HepG2 (cell line): ENCODE results near the gene RABGAP1. TPM values are rescaled to one million over a fixed set of nuclear protein-coding genes. Genes with fewer than 3 reads are reported as not detected.
A peak's percentile ranks its signal among the peaks of the same experiment; 100 is the strongest.

Experiments used
- CEBPZ ChIP-seq: IDR thresholded peaks from 2 replicates; pipeline ENCODE4 v1.6.1; 2012; ENCODE audit warnings: low read length, improper control_type of control experiment
- EEA1 ChIP-seq: sonication (generic); formaldehyde crosslinking; IDR thresholded peaks from 2 replicates; pipeline ENCODE4 v1.5.1; 2020; ENCODE audit warnings: mild to moderate bottlenecking, missing genetic modification reagents, borderline replicate concordance
- FOXA1 ChIP-seq, 2 experiments: fragments of 450-650 bp in 1 of 2; sonication (generic) in 1 of 2; formaldehyde crosslinking in 1 of 2; IDR thresholded peaks; 2 replicates each; pipeline versions ENCODE4 v1.4.0 to v1.6.1; 2016 to 2020; ENCODE audit warnings: missing genetic modification reagents in 1 of 2
- FOXA3 ChIP-seq: IDR thresholded peaks from 2 replicates; pipeline ENCODE4 v1.6.1; 2016; ENCODE audit warnings: missing genetic modification reagents, missing compliant biosample characterization
- MEIS2 ChIP-seq: sonication (generic); formaldehyde crosslinking; IDR thresholded peaks from 2 replicates; pipeline ENCODE4 v1.9.0; 2021; ENCODE audit warnings: mild to moderate bottlenecking, missing genetic modification reagents
- MTF2 ChIP-seq: sonication (generic); formaldehyde crosslinking; IDR thresholded peaks from 2 replicates; pipeline ENCODE4 v1.5.0; 2020; ENCODE audit warnings: missing genetic modification reagents, borderline replicate concordance
- MYC ChIP-seq: sonication (generic); formaldehyde crosslinking; IDR thresholded peaks from 2 replicates; pipeline ENCODE4 v1.9.0; 2021; ENCODE audit warnings: missing genetic modification reagents, borderline replicate concordance
- NFAT5 ChIP-seq: sonication (generic); formaldehyde crosslinking; IDR thresholded peaks from 2 replicates; pipeline ENCODE4 v1.4.0; 2020; ENCODE audit warnings: missing genetic modification reagents
- RBFOX2 ChIP-seq: fragments of 200-400 bp; formaldehyde crosslinking; IDR thresholded peaks from 2 replicates; pipeline ENCODE4 v1.6.1; 2017; ENCODE audit warnings: low read depth, mild to moderate bottlenecking, low read length
- ZNF101 ChIP-seq: sonication (generic); formaldehyde crosslinking; IDR thresholded peaks from 2 replicates; pipeline ENCODE4 v1.4.0; 2020; ENCODE audit warnings: mild to moderate bottlenecking, low read depth, missing genetic modification reagents, borderline replicate concordance
- ZNF282 ChIP-seq: fragments of 450-650 bp; IDR thresholded peaks from 2 replicates; pipeline ENCODE4 v1.6.1; 2018; ENCODE audit not compliant: partially characterized antibody
- ZNF432 ChIP-seq: sonication (generic); formaldehyde crosslinking; IDR thresholded peaks from 2 replicates; pipeline ENCODE4 v1.5.0; 2020; ENCODE audit warnings: missing genetic modification reagents, mild to moderate bottlenecking, borderline replicate concordance
- polyA plus RNA-seq, 8 experiments: library from polyadenylated mRNA; depleted of rRNA in 3 of 8; stranded (reverse) in 7 of 8; unstranded in 1 of 8; fragments of >200 nt; fragmentation: Illumina TruSeq in 4 of 8; extraction: Trizol in 4 of 8; gene quantifications; 2 replicates each; pipeline versions ENCODE4 v1.2.1 to v1.2.3, GENCODE V29; 2011 to 2016; ENCODE audit warnings: low read depth in 4 of 8, missing spikeins in 1 of 8, mixed read lengths in 1 of 8; ENCODE audit not compliant: insufficient read depth in 1 of 8
- total RNA-seq, 5 experiments: library from RNA; depleted of rRNA; stranded (reverse); fragments of >200 nt; fragmentation: Illumina TruSeq; extraction: Trizol; gene quantifications; 2 replicates each; pipeline ENCODE4 v1.2.3, GENCODE V29; 2016; ENCODE audit warnings: low read depth in 1 of 5
- TF ChIP-seq, protein P1 (sequence below): sonication (generic); formaldehyde crosslinking; IDR thresholded peaks from 2 replicates; pipeline ENCODE4 v1.8.0; 2022; ENCODE audit warnings: mild to moderate bottlenecking, missing genetic modification reagents, moderate library complexity
- TF ChIP-seq, protein P2 (sequence below): sonication (generic); formaldehyde crosslinking; IDR thresholded peaks from 2 replicates; pipeline ENCODE4 v1.9.0; 2022; ENCODE audit warnings: missing genetic modification reagents, mild to moderate bottlenecking, borderline replicate concordance
- TF ChIP-seq, protein P3 (sequence below): sonication (generic); formaldehyde crosslinking; IDR thresholded peaks from 2 replicates; pipeline ENCODE4 v1.5.0; 2020; ENCODE audit warnings: mild to moderate bottlenecking, missing genetic modification reagents, borderline replicate concordance

Gene RABGAP1
- total and polyA plus RNA-seq, 2 of the 13 experiments (the other 11 are each of a cell fraction or from before 2014, with no cell fraction given) = 19.1 to 19.3 TPM

DNA sequence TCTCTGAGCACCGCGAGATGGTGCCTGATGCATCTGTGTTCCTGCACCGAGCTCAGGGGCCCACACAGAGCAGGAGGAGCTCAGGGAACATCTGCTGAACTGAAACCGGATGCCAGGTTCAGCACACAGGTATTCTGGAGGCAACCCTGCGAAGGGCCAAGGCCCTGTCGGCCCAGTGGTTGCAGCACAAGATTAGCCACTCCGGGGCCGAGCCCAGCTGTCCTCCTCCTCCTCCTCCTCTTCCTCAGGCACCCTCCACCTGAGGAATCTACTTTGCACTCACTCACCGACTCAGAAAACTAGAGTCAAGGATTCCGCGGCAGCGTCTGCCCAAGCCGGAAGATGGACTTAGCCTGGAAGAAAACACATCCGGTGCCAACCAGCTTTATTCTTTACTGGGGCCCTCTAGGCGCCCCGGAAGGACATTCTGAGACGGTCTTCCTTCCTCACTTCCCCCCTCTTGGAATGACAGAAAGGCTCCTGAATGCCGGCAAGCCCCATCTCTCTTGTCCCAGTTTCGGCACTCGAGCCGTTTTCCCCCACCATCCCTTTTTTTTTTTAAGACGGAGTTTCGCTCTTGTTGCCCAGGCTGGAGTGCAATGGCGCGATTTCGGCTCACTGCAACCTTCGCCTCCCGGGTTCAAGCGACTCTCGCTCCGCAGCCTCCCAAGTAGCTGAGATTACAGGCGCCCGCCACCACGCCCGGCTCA lies 27.7 kb upstream of the RABGAP1 start, which contains the start of gene ZBTB6 (continued):
- TF ChIP-seq, protein P1, sequence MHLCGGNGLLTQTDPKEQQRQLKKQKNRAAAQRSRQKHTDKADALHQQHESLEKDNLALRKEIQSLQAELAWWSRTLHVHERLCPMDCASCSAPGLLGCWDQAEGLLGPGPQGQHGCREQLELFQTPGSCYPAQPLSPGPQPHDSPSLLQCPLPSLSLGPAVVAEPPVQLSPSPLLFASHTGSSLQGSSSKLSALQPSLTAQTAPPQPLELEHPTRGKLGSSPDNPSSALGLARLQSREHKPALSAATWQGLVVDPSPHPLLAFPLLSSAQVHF (CRISPR knock-in tag) = no peak
- peak; percentile 56; the same call in 1 of the 2 replicates for TF ChIP-seq MYC (CRISPR knock-in tag)
- peak; percentile 62 for TF ChIP-seq RBFOX2
- no peak for TF ChIP-seq ZNF101
- no peak; the same call in 1 of the 2 replicates for TF ChIP-seq FOXA3 (CRISPR knock-in tag)
- TF ChIP-seq, protein P2, sequence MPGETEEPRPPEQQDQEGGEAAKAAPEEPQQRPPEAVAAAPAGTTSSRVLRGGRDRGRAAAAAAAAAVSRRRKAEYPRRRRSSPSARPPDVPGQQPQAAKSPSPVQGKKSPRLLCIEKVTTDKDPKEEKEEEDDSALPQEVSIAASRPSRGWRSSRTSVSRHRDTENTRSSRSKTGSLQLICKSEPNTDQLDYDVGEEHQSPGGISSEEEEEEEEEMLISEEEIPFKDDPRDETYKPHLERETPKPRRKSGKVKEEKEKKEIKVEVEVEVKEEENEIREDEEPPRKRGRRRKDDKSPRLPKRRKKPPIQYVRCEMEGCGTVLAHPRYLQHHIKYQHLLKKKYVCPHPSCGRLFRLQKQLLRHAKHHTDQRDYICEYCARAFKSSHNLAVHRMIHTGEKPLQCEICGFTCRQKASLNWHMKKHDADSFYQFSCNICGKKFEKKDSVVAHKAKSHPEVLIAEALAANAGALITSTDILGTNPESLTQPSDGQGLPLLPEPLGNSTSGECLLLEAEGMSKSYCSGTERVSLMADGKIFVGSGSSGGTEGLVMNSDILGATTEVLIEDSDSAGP (CRISPR knock-in tag) = peak; percentile 89
- TF ChIP-seq, protein P3, sequence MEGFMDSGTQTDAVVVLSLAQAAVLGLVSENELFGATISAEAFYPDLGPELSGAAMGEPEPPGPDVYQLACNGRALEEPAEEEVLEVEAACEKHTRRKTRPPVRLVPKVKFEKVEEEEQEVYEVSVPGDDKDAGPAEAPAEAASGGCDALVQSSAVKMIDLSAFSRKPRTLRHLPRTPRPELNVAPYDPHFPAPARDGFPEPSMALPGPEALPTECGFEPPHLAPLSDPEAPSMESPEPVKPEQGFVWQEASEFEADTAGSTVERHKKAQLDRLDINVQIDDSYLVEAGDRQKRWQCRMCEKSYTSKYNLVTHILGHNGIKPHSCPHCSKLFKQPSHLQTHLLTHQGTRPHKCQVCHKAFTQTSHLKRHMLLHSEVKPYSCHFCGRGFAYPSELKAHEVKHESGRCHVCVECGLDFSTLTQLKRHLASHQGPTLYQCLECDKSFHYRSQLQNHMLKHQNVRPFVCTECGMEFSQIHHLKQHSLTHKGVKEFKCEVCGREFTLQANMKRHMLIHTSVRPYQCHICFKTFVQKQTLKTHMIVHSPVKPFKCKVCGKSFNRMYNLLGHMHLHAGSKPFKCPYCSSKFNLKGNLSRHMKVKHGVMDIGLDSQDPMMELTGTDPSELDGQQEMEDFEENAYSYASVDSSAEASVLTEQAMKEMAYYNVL = no peak
- TF ChIP-seq EEA1 (CRISPR knock-in tag) = no peak
- no peak for TF ChIP-seq FOXA1 (IDR thresholded peaks at IDR 0.05)
- TF ChIP-seq FOXA1 (CRISPR knock-in tag; IDR thresholded peaks at IDR 0.05) = no peak
- no peak for TF ChIP-seq NFAT5
- no peak for TF ChIP-seq ZNF432 (CRISPR knock-in tag)
- 0 out of 2 replicates have a peak, but pooled peaks have one; percentile 60 for TF ChIP-seq MTF2 (CRISPR knock-in tag)
- TF ChIP-seq CEBPZ = no peak
- TF ChIP-seq ZNF282 = no peak
- 0 out of 2 replicates have a peak, but pooled peaks have one; percentile 19 for TF ChIP-seq MEIS2 (CRISPR knock-in tag)
